ENCODE measurements around the gene ATP10B.

GRCh38 chr5:160802592-160802991 lies 49.4 kb downstream of the ATP10B start:
- no peak; the same call in 1 of the 2 replicates for TF ChIP-seq CTCF (conservative IDR thresholded peaks at IDR 0.05)
- no peak for TF ChIP-seq ZFX (IDR thresholded peaks at IDR 0.05)
